Neuronal stem cell (in vitro differentiated cells): Measurements from ENCODE around the gene CALM3.

Experiments used
- DNase-seq: peaks from one replicate; pipeline ENCODE4 v3.0.0-alpha.2; 2013; ENCODE audit warnings: low spot score
- H2AFZ ChIP-seq: one replicate; pipeline ENCODE4 v1.6.1; 2013; ENCODE audit warnings: mild to moderate bottlenecking, low read length, inconsistent platforms
- H2AK5ac ChIP-seq: 2 replicates; pipeline ENCODE4 v1.6.1; 2013; ENCODE audit warnings: low read depth, mild to moderate bottlenecking, inconsistent platforms, low read length, moderate library complexity, mixed read lengths
- H2BK120ac ChIP-seq: 2 replicates; pipeline ENCODE4 v1.6.1; 2013; ENCODE audit warnings: low read depth, mild to moderate bottlenecking, inconsistent platforms, low read length, moderate library complexity, mixed read lengths
- H2BK12ac ChIP-seq: one replicate; pipeline ENCODE4 v1.6.1; 2013; ENCODE audit warnings: low read length, inconsistent platforms
- H2BK15ac ChIP-seq: 2 replicates; pipeline ENCODE4 v1.6.1; 2013; ENCODE audit warnings: mild to moderate bottlenecking, low read length, inconsistent platforms, mixed read lengths
- H2BK5ac ChIP-seq: one replicate; pipeline ENCODE4 v1.6.1; 2013; ENCODE audit warnings: inconsistent platforms, mild to moderate bottlenecking, low read length, moderate library complexity
- H3K14ac ChIP-seq: one replicate; pipeline ENCODE4 v1.6.1; 2013; ENCODE audit warnings: low read length, inconsistent platforms
- H3K18ac ChIP-seq: 2 replicates; pipeline ENCODE4 v1.6.1; 2013; ENCODE audit warnings: low read length, inconsistent platforms
- H3K23ac ChIP-seq: 2 replicates; pipeline ENCODE4 v1.6.1; 2013; ENCODE audit warnings: low read depth, mild to moderate bottlenecking, mixed read lengths, low read length, inconsistent platforms; ENCODE audit not compliant: poor library complexity
- H3K27ac ChIP-seq: replicated peaks from 3 replicates; pipeline ENCODE4 v1.5.1; 2013; ENCODE audit warnings: low read length, inconsistent platforms
- H3K27me3 ChIP-seq, 3 experiments: 2 replicates each; pipeline ENCODE4 v1.6.1; 2013; ENCODE audit warnings: low read length in 3 of 3, mild to moderate bottlenecking in 2 of 3, inconsistent platforms in 1 of 3, low read depth in 1 of 3, mixed read lengths in 1 of 3, moderate library complexity in 1 of 3; ENCODE audit not compliant: control insufficient read depth in 3 of 3, insufficient read depth in 3 of 3
- H3K36me3 ChIP-seq, 2 donors: replicated peaks in 1 of 2; 2 replicates each; pipeline ENCODE4 v1.6.1; 2013; ENCODE audit warnings: low read length in 2 of 2; ENCODE audit not compliant: control insufficient read depth in 2 of 2, insufficient read depth in 2 of 2
- H3K4ac ChIP-seq: 2 replicates; pipeline ENCODE4 v1.6.1; 2013; ENCODE audit warnings: inconsistent platforms, mild to moderate bottlenecking, low read length, moderate library complexity
- H3K4me1 ChIP-seq, 2 donors: 1 replicate in 1 of 2; 2 replicates in 1 of 2; pipeline ENCODE4 v1.6.1; 2013; ENCODE audit warnings: low read length in 2 of 2, low read depth in 1 of 2; ENCODE audit not compliant: control insufficient read depth in 2 of 2, insufficient read depth in 1 of 2
- H3K4me2 ChIP-seq: one replicate; pipeline ENCODE4 v1.6.1; 2013; ENCODE audit warnings: mild to moderate bottlenecking, low read length, inconsistent platforms; ENCODE audit not compliant: insufficient read depth, poor library complexity, severe bottlenecking
- H3K4me3 ChIP-seq, 2 donors: 2 replicates each; pipeline ENCODE4 v1.5.1; 2013; ENCODE audit warnings: low read length in 2 of 2, mild to moderate bottlenecking in 2 of 2, inconsistent platforms in 1 of 2, moderate library complexity in 1 of 2
- H3K79me1 ChIP-seq: one replicate; pipeline ENCODE4 v1.6.1; 2013; ENCODE audit warnings: low read depth, mild to moderate bottlenecking, inconsistent platforms, low read length, moderate library complexity
- H3K9ac ChIP-seq: one replicate; pipeline ENCODE4 v1.6.1; 2013; ENCODE audit warnings: mild to moderate bottlenecking, low read depth, low read length, inconsistent platforms; ENCODE audit not compliant: poor library complexity
- H3K9me3 ChIP-seq, 2 donors: replicated peaks in 1 of 2; 2 replicates each; pipeline versions ENCODE3 to v1.6.1; 2013; ENCODE audit warnings: low read length in 2 of 2, mild to moderate bottlenecking in 2 of 2, inconsistent platforms in 1 of 2, low read depth in 1 of 2, mixed read lengths in 1 of 2, moderate library complexity in 1 of 2; ENCODE audit not compliant: control insufficient read depth in 2 of 2, insufficient read depth in 1 of 2
- H4K8ac ChIP-seq: one replicate; pipeline ENCODE4 v1.6.1; 2013; ENCODE audit warnings: low read depth, mild to moderate bottlenecking, inconsistent platforms, low read length, moderate library complexity
- H4K91ac ChIP-seq: one replicate; pipeline ENCODE4 v1.6.1; 2013; ENCODE audit warnings: low read length, low read depth, mild to moderate bottlenecking, inconsistent platforms; ENCODE audit not compliant: poor library complexity
- WGBS, 2 donors: extraction: QIAGEN DNeasy Blood & Tissue Kit; methylation state at CpG; one replicate each; pipeline ENCODE4 v1.1.7; 2013; ENCODE audit warnings: missing lambda C conversion rate in 2 of 2, mixed read lengths in 1 of 2; ENCODE audit not compliant: insufficient read length in 2 of 2, insufficient replicate concordance in 1 of 2; ENCODE audit errors: extremely low coverage in 2 of 2; 5-methylcytosine and 5-hydroxymethylcytosine counted together

Gene CALM3

GRCh38 chr19:46579361-46579879, 21.7 kb upstream of the CALM3 start:
- WGBS, 2 donors: no CpG with 5 or more reads among the region's 8 CpGs
- no peak overlapping the region for H4K8ac ChIP-seq
- no peak overlapping the region for H3K18ac ChIP-seq

GRCh38 chr19:46580247-46580646, 20.9 kb upstream of the CALM3 start:
- Histone ChIP-seq H3K14ac (no peak overlapping the region), H3K79me1 (no peaks in the 10 kb centered on the region), H4K91ac (no peak overlapping the region), H3K18ac (no peak overlapping the region), H3K4me3 (no peak overlapping the region), H3K4ac (no peak overlapping the region), H3K4me1 (no peaks in the 10 kb centered on the region), H2BK120ac (no peak overlapping the region), H2AFZ (no peak overlapping the region), H2BK5ac (no peak overlapping the region), H2AK5ac (no peak overlapping the region), H2BK15ac (no peak overlapping the region), H3K23ac (no peak overlapping the region), H3K9ac (no peak overlapping the region), H3K4me2 (no peak overlapping the region), H2BK12ac (no peak overlapping the region), H4K8ac (no peak overlapping the region), H3K27me3 (no peaks in the 10 kb centered on the region), H3K9me3 (no peaks in the 10 kb centered on the region), H3K27ac (no peak overlapping the region), H3K36me3 (no peaks in the 10 kb centered on the region)
- no peak for DNase-seq
- WGBS, 2 donors: no CpG with 5 or more reads among the region's 2 CpGs

More at GRCh38 chr19:46579361-46579879, 21.7 kb upstream of the CALM3 start:
- H2BK15ac ChIP-seq: no peak overlapping the region
- H3K4ac ChIP-seq: no peak overlapping the region
- H3K4me1 ChIP-seq: no peaks in the 10 kb centered on the region
- H3K9ac ChIP-seq: no peak overlapping the region
- H3K36me3 ChIP-seq: no peaks in the 10 kb centered on the region
- H3K4me2 ChIP-seq: no peak overlapping the region
- peak; percentile 14 for DNase-seq
- no peak overlapping the region for H4K91ac ChIP-seq
- no peak overlapping the region for H2BK5ac ChIP-seq
- no peaks in the 10 kb centered on the region for H3K9me3 ChIP-seq
- no peak overlapping the region for H2BK120ac ChIP-seq
- no peak overlapping the region for H3K27ac ChIP-seq
- H2AK5ac ChIP-seq: no peak overlapping the region
- H3K4me3 ChIP-seq: no peak overlapping the region
- H3K14ac ChIP-seq: no peak overlapping the region
- H3K23ac ChIP-seq: no peak overlapping the region
- H2AFZ ChIP-seq: no peak overlapping the region
- H3K27me3 ChIP-seq: no peaks in the 10 kb centered on the region
- no peaks in the 10 kb centered on the region for H3K79me1 ChIP-seq
- no peak overlapping the region for H2BK12ac ChIP-seq

- no peak overlapping the region for H3K4me2 ChIP-seq
- no CpG with 5 or more reads among the region's 1 CpG for WGBS, 2 donors
These were observed 15.6 kb upstream of the CALM3 start for GRCh38 chr19:46585539-46585938.

GRCh38 chr19:46586294-46586693, 14.8 kb upstream of the CALM3 start:
- H3K9me3 ChIP-seq: no peaks in the 10 kb centered on the region
- H2BK120ac ChIP-seq: no peak overlapping the region
- no peak overlapping the region for H3K4ac ChIP-seq
- no peak overlapping the region for H3K4me3 ChIP-seq
- no peak overlapping the region for H4K8ac ChIP-seq
- H4K91ac ChIP-seq: no peak overlapping the region
- no peaks in the 10 kb centered on the region for H3K79me1 ChIP-seq
- H3K27me3 ChIP-seq: no peaks in the 10 kb centered on the region
- H3K27ac ChIP-seq: no peak overlapping the region
- no peak overlapping the region for H2AK5ac ChIP-seq
- H3K4me1 ChIP-seq: no peaks in the 10 kb centered on the region
- WGBS, 2 donors: no CpG with 5 or more reads among the region's 4 CpGs
- no peak overlapping the region for H3K14ac ChIP-seq
- H3K9ac ChIP-seq: no peak overlapping the region
- no peak overlapping the region for H3K4me2 ChIP-seq
- H2BK12ac ChIP-seq: no peak overlapping the region
- H2BK15ac ChIP-seq: no peak overlapping the region
- no peak overlapping the region for H2AFZ ChIP-seq
- no peaks in the 10 kb centered on the region for H3K36me3 ChIP-seq
- no peak overlapping the region for H3K23ac ChIP-seq
- DNase-seq: no peak
- H2BK5ac ChIP-seq: no peak overlapping the region
- no peak overlapping the region for H3K18ac ChIP-seq

More at GRCh38 chr19:46585539-46585938, 15.6 kb upstream of the CALM3 start:
- Histone ChIP-seq H3K79me1 (no peaks in the 10 kb centered on the region), H4K8ac (no peak overlapping the region), H2BK12ac (no peak overlapping the region), H3K14ac (no peak overlapping the region), H4K91ac (no peak overlapping the region), H2AK5ac (no peak overlapping the region), H3K27me3 (no peaks in the 10 kb centered on the region), H3K36me3 (no peaks in the 10 kb centered on the region), H3K4me1 (no peaks in the 10 kb centered on the region), H2AFZ (no peak overlapping the region), H2BK15ac (no peak overlapping the region), H2BK5ac (no peak overlapping the region), H3K18ac (no peak overlapping the region), H3K9ac (no peak overlapping the region), H3K4ac (no peak overlapping the region), H3K23ac (no peak overlapping the region), H2BK120ac (no peak overlapping the region), H3K4me3 (no peak overlapping the region), H3K27ac (no peak overlapping the region), H3K9me3 (no peaks in the 10 kb centered on the region)
- no peak for DNase-seq
